Suprapubic skin (tissue), 4 donors: ENCODE data around the gene PDGFB.

ENCODE experiments used
- CTCF ChIP-seq, 2 donors: fragments of 200-600 bp in 1 of 2; fragments of 450-650 bp in 1 of 2; sonication (generic) in 1 of 2; IDR thresholded peaks; one replicate each; pipeline ENCODE4 v1.5.1; 2016 to 2019; ENCODE audit warnings: antibody characterized with exemption in 2 of 2, mild to moderate bottlenecking in 1 of 2, moderate library complexity in 1 of 2
- EP300 ChIP-seq: sonication (generic); formaldehyde crosslinking; IDR thresholded peaks from one replicate; pipeline ENCODE4 v1.6.1; 2017; ENCODE audit warnings: antibody characterized with exemption
- POLR2A ChIP-seq, 2 donors: fragments of 450-650 bp; IDR thresholded peaks; one replicate each; pipeline ENCODE4 v1.6.1; 2017; ENCODE audit warnings: antibody characterized with exemption in 2 of 2, mild to moderate bottlenecking in 2 of 2, moderate library complexity in 2 of 2
- POLR2AphosphoS5 ChIP-seq, 3 donors: sonication (generic); formaldehyde crosslinking; IDR thresholded peaks; one replicate each; pipeline ENCODE4 v1.6.1; 2017; ENCODE audit warnings: antibody characterized with exemption in 3 of 3

GRCh38 chr22:39284983-39285382, 40.2 kb upstream of the PDGFB start:
- TF ChIP-seq POLR2A (IDR thresholded peaks at IDR 0.05) (no peak), CTCF (IDR thresholded peaks at IDR 0.05) (no peak), EP300 (no peak), POLR2AphosphoS5 (IDR thresholded peaks at IDR 0.05) (no peak)
